Measurements from ENCODE around the gene SFTPB.
A peak's percentile ranks its signal among the peaks of the same experiment; 100 is the strongest.
"Not testable (repeated sequence)": the region's sequence is repeated elsewhere in the genome, so short reads cannot be mapped to it uniquely, and the experiment has no call there.

Gene SFTPB

DNA sequence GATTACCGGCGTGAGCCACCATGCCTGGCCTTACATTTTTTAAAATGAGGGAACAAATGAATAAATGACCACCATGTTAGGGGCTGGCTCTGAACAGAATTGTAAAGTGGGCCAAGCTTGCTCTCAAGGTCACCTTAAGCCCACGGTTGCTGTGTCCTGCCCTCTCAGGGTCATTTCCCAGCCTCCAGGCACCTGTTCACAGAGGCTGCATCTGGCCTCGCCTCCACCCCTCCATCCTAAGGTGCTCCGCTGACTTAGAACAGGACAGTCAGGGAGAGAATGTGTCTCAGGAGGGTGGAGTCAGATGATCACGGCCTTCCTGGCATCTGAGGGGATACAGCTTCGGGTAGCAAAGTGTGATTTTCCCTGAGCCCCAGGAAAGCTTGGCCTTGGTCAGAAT, 7.3 kb downstream of the SFTPB start:
- Histone ChIP-seq H3K27ac (no peak overlapping the region), H3K4me2 (no peak overlapping the region), H3K9ac (no peak overlapping the region), H2AFZ (ENCODE audit: low read depth) (no peak overlapping the region), H4K20me1 (ENCODE audit: insufficient read depth) (no peaks in the 10 kb centered on the region), H3K36me3 (ENCODE audit: insufficient read depth) (no peaks in the 10 kb centered on the region), H3K79me2 (ENCODE audit: insufficient read depth, low read depth) (no peaks in the 10 kb centered on the region), H3K4me3 (IDR thresholded peaks at IDR 0.05; ENCODE audit: insufficient read depth, low read depth, low read length) (no peak overlapping the region), H3K4me1 (ENCODE audit: low read depth, poor library complexity, severe bottlenecking) (peaks cover 9% of the 10 kb centered on the region), H3K27me3 (ENCODE audit: insufficient read depth, low read depth) (no peaks in the 10 kb centered on the region)
- TF ChIP-seq, protein P1, sequence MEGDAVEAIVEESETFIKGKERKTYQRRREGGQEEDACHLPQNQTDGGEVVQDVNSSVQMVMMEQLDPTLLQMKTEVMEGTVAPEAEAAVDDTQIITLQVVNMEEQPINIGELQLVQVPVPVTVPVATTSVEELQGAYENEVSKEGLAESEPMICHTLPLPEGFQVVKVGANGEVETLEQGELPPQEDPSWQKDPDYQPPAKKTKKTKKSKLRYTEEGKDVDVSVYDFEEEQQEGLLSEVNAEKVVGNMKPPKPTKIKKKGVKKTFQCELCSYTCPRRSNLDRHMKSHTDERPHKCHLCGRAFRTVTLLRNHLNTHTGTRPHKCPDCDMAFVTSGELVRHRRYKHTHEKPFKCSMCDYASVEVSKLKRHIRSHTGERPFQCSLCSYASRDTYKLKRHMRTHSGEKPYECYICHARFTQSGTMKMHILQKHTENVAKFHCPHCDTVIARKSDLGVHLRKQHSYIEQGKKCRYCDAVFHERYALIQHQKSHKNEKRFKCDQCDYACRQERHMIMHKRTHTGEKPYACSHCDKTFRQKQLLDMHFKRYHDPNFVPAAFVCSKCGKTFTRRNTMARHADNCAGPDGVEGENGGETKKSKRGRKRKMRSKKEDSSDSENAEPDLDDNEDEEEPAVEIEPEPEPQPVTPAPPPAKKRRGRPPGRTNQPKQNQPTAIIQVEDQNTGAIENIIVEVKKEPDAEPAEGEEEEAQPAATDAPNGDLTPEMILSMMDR (conservative IDR thresholded peaks at IDR 0.05; ENCODE audit: low read depth, low read length): no peak

DNA sequence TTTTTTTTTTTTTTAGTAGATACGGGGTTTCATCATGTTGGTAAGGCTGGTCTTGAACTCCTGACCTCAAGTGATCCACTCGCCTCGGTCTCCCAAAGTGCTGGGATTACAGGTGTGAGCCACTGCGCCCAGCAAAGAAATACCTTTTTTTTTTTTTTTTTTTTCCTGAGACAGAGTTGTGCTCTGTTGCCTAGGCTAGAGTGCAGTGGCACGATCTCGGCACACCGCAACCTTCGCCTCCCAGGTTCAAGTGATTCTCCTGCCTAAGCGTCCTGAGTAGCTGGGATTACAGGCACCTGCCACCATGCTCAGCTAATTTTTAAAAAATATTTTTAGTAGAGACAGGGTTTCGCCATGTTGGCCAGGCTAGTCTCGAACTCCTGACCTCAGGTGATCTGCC, 7.7 kb downstream of the SFTPB start:
- H3K4me3 ChIP-seq (IDR thresholded peaks at IDR 0.05; ENCODE audit: insufficient read depth, low read depth, low read length); H3K79me2 ChIP-seq (ENCODE audit: insufficient read depth, low read depth); H3K27me3 ChIP-seq (ENCODE audit: insufficient read depth, low read depth); H3K27ac ChIP-seq; H4K20me1 ChIP-seq (ENCODE audit: insufficient read depth); H3K4me2 ChIP-seq; H3K36me3 ChIP-seq (ENCODE audit: insufficient read depth); H2AFZ ChIP-seq (ENCODE audit: low read depth); H3K9ac ChIP-seq: not testable (repeated sequence)
- H3K4me1 ChIP-seq (ENCODE audit: low read depth, poor library complexity, severe bottlenecking): peaks cover 12% of the 10 kb centered on the region

DNA sequence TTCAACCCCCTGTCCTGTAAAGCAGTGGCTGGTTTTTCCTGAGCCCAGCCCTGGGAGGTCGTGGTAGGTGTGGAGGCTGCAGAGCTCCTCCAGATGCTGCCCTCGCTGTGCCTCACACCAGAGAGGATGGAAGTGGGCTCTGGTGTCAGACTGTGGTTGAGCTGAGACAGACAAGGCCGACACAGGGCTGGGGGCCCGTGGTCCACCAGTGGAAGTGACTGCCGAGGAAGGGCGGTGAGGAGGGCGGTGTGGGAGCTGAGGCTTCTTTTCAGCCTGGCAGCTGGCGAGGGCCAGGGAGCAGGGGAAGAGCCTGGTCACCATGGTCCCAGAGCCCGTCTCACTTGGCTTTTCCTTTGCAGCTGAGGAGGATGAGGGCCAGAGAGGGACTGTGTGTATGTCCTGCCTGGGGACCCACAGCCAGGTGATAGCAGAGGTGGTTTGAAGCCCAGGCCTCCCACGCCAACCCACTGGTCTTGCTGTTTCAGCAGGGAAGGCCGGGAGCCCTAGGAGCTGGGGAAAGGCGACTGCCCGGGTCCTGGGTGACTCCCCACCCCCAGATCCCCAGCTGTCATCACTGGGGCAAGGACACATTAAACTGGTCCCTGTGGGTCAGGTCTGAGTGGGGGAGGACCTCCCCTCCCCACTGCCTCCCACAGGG, 8.5 kb downstream of the SFTPB start:
- H3K36me3 ChIP-seq (ENCODE audit: insufficient read depth): no peaks in the 10 kb centered on the region

DNA sequence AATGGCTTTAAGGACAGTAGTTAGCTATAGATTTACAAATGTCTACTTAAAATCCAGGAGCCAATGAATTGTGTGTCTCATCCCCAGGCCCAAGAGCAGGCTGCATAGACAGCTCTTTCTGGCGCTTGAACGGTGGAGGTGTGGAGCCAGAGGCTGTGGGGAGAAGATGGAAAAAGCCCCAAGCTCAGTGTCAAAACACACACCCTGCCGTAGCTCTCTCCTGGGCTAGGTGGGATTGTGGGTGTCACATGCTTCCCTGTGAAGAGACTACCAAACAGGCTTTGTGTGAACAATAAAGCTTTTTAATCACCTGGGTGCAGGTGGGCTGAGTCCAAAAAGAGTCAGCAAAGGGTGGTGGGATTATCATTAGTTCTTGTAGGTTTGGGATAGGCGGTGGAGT, 10.6 kb downstream of the SFTPB start:
- not testable (repeated sequence) for H2AFZ ChIP-seq (ENCODE audit: low read depth); H3K79me2 ChIP-seq (ENCODE audit: insufficient read depth, low read depth); H3K27me3 ChIP-seq (ENCODE audit: insufficient read depth, low read depth); H3K36me3 ChIP-seq (ENCODE audit: insufficient read depth); H3K4me3 ChIP-seq (IDR thresholded peaks at IDR 0.05; ENCODE audit: insufficient read depth, low read depth, low read length); H3K9ac ChIP-seq; H3K4me2 ChIP-seq; H4K20me1 ChIP-seq (ENCODE audit: insufficient read depth); H3K27ac ChIP-seq
- peaks cover 12% of the 10 kb centered on the region for H3K4me1 ChIP-seq (ENCODE audit: low read depth, poor library complexity, severe bottlenecking)

More for the DNA sequence above, 8.5 kb downstream of the SFTPB start:
- no peak overlapping the region for H3K4me2 ChIP-seq
- no peak overlapping the region for H3K4me3 ChIP-seq (IDR thresholded peaks at IDR 0.05; ENCODE audit: insufficient read depth, low read depth, low read length)
- no peaks in the 10 kb centered on the region for H3K27me3 ChIP-seq (ENCODE audit: insufficient read depth, low read depth)
- no peak overlapping the region for H3K27ac ChIP-seq
- TF ChIP-seq, protein P1 (conservative IDR thresholded peaks at IDR 0.05; ENCODE audit: low read depth, low read length): no peak
- H3K4me1 ChIP-seq (ENCODE audit: low read depth, poor library complexity, severe bottlenecking): peaks cover 12% of the 10 kb centered on the region
- H4K20me1 ChIP-seq (ENCODE audit: insufficient read depth): no peaks in the 10 kb centered on the region
- no peak overlapping the region for H2AFZ ChIP-seq (ENCODE audit: low read depth)
- H3K9ac ChIP-seq: no peak overlapping the region
- H3K79me2 ChIP-seq (ENCODE audit: insufficient read depth, low read depth): no peaks in the 10 kb centered on the region

DNA sequence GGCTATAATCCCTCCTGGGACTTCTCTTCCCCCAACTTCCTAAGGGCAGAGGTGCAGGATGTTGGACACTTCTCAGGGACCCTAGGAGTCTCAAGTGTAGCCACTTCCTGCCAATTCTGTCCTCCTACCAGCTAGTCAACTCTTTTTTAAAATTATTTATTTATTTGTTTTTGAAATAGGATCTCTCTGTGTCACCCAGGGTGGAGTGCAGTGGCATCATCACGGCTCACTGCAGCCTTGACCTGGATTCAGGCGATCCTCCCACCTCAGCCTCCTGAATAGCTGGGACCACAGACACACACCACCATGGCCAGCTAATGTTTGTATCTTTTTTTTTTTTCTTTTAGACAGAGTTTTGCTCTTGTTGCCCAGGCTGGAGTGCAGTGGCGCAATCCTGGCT, 11.5 kb downstream of the SFTPB start:
- peaks cover 12% of the 10 kb centered on the region for H3K4me1 ChIP-seq (ENCODE audit: low read depth, poor library complexity, severe bottlenecking)
- TF ChIP-seq, protein P1 (conservative IDR thresholded peaks at IDR 0.05; ENCODE audit: low read depth, low read length): no peak
- H3K4me3 ChIP-seq (IDR thresholded peaks at IDR 0.05; ENCODE audit: insufficient read depth, low read depth, low read length): no peak overlapping the region
- H2AFZ ChIP-seq (ENCODE audit: low read depth): no peak overlapping the region
- H3K27ac ChIP-seq: no peak overlapping the region
- no peaks in the 10 kb centered on the region for H3K36me3 ChIP-seq (ENCODE audit: insufficient read depth)
- no peaks in the 10 kb centered on the region for H3K79me2 ChIP-seq (ENCODE audit: insufficient read depth, low read depth)
- no peaks in the 10 kb centered on the region for H4K20me1 ChIP-seq (ENCODE audit: insufficient read depth)
- no peak overlapping the region for H3K9ac ChIP-seq
- H3K27me3 ChIP-seq (ENCODE audit: insufficient read depth, low read depth): no peaks in the 10 kb centered on the region
- H3K4me2 ChIP-seq: 0 out of 2 replicates have a peak overlapping the region, but pooled peaks have one; percentile 2
